ACHN (cell line): ENCODE measurements around the gene FOXQ1.
"Not testable (repeated sequence)": the region's sequence is repeated elsewhere in the genome, so short reads cannot be mapped to it uniquely, and the experiment has no call there.

ENCODE experiments used
- DNase-seq: peaks from one replicate; pipeline ENCODE4 v3.0.0-alpha.2; 2015
- in situ Hi-C: cut with HindIII; loops from 2 replicates; pipeline ENCODE4 v1.10.0; 2017; ENCODE audit warnings: low sequenced_read_pairs, low pct_ligation_motif_present, low pct_unique_long_range_greater_than_20kb

FOXQ1 gene

GRCh38 chr6:1337791-1338190 lies 25.9 kb downstream of the FOXQ1 start:
- DNase-seq, result no peak

GRCh38 chr6:1346101-1346500 lies 34.2 kb downstream of the FOXQ1 start:
- no peak for DNase-seq
- in situ Hi-C loops, result no loop called here

More at GRCh38 chr6:1337791-1338190, 25.9 kb downstream of the FOXQ1 start:
- in situ Hi-C loops, result no loop called here

- in situ Hi-C loops, result no loop called here
These were observed 34.7 kb downstream of the FOXQ1 start for GRCh38 chr6:1346558-1347091.

GRCh38 chr6:1347161-1347560 lies 35.3 kb downstream of the FOXQ1 start:
- in situ Hi-C loops, result no loop called here
- DNase-seq, result no peak

More at GRCh38 chr6:1346558-1347091, 34.7 kb downstream of the FOXQ1 start:
- no peak for DNase-seq

GRCh38 chr6:1348675-1349074 lies 36.8 kb downstream of the FOXQ1 start:
- no peak for DNase-seq
- in situ Hi-C loops, result no loop called here

GRCh38 chr6:1349655-1350054 lies 37.8 kb downstream of the FOXQ1 start:
- no peak for DNase-seq
- in situ Hi-C loops, result no loop called here

- in situ Hi-C loops, result no loop called here
These were observed 39.6 kb downstream of the FOXQ1 start for GRCh38 chr6:1351381-1352008.

GRCh38 chr6:1355068-1355467 lies 43.2 kb downstream of the FOXQ1 start:
- in situ Hi-C loops, DNase-seq: not testable (repeated sequence)

More at GRCh38 chr6:1351381-1352008, 39.6 kb downstream of the FOXQ1 start:
- no peak for DNase-seq

- in situ Hi-C loops, DNase-seq: not testable (repeated sequence)
These were observed 49.8 kb downstream of the FOXQ1 start for GRCh38 chr6:1361717-1362116.

GRCh38 chr6:1362643-1363042 lies 50.7 kb downstream of the FOXQ1 start:
- no peak for DNase-seq
- in situ Hi-C loops, result no loop called here

GRCh38 chr6:1363298-1363697 lies 51.4 kb downstream of the FOXQ1 start:
- in situ Hi-C loops, result no loop called here
- no peak for DNase-seq

- in situ Hi-C loops, result no loop called here
- DNase-seq, result peak; percentile 24
These were observed 52.1 kb downstream of the FOXQ1 start for GRCh38 chr6:1363729-1364572.
